Right lobe of liver (tissue), 6 donors: ENCODE results near the gene HIGD1C. TPM values are rescaled to one million over a fixed set of nuclear protein-coding genes. Genes with fewer than 3 reads are reported as not detected.
A peak's percentile ranks its signal among the peaks of the same experiment; 100 is the strongest.

ENCODE experiments used
- ATAC-seq, 4 donors: fragments of 200-7000 bp; cut with Tn5 transposase; one replicate each; pipeline ENCODE4 v1.9.1; 2020; ENCODE audit warnings: mild to moderate bottlenecking in 4 of 4, moderate library complexity in 4 of 4
- DNase-seq, 3 donors: peaks; one replicate each; pipeline ENCODE4 v3.0.0-alpha.2; 2020
- H3K27ac ChIP-seq, 3 donors: fragments of 200-600 bp; one replicate each; pipeline ENCODE4 v1.8.0; 2022
- H3K27me3 ChIP-seq, 2 donors: fragments of 200-600 bp; one replicate each; pipeline ENCODE4 v1.8.0; 2022
- H3K36me3 ChIP-seq, 4 donors: fragments of 200-600 bp; sonication (generic) in 1 of 4; one replicate each; pipeline versions ENCODE4 v1.5.1 to v1.8.0; 2017 to 2022; ENCODE audit warnings: control low read depth in 1 of 4
- H3K4me1 ChIP-seq, 4 donors: fragments of 200-600 bp; sonication (generic) in 1 of 4; one replicate each; pipeline versions ENCODE4 v1.5.1 to v1.8.0; 2017 to 2022; ENCODE audit warnings: control low read depth in 1 of 4
- H3K4me3 ChIP-seq, 3 donors: fragments of 200-600 bp; one replicate each; pipeline ENCODE4 v1.8.0; 2022
- H3K9me3 ChIP-seq, 4 donors: fragments of 200-600 bp; sonication (generic) in 1 of 4; one replicate each; pipeline versions ENCODE4 v1.5.1 to v1.8.0; 2017 to 2022; ENCODE audit warnings: control low read depth in 1 of 4
- CTCF ChIP-seq, 4 donors: fragments of 200-600 bp in 3 of 4; fragments of 450-650 bp in 1 of 4; IDR thresholded peaks; one replicate each; pipeline versions ENCODE4 v1.5.1 to v1.8.0; 2016 to 2022; ENCODE audit warnings: antibody characterized with exemption in 4 of 4, mild to moderate bottlenecking in 2 of 4
- POLR2A ChIP-seq: fragments of 450-650 bp; IDR thresholded peaks from one replicate; pipeline ENCODE4 v1.6.1; 2017; ENCODE audit warnings: antibody characterized with exemption, mild to moderate bottlenecking
- WGBS: methylation state at CpG from one replicate; pipeline ENCODE4 v1.1.6; 2018; ENCODE audit warnings: low coverage, low lambda C conversion rate; ENCODE audit not compliant: insufficient coverage; ENCODE audit errors: missing lambda C conversion rate; 5-methylcytosine and 5-hydroxymethylcytosine counted together
- intact Hi-C, 2 donors: fragments of 100-400 bp; cut with DNase I; formaldehyde crosslinking; loops; one replicate each; pipeline versions ENCODE4 v1.11.2 to v1.14.1; 2022
- total RNA-seq, 6 experiments: library from RNA; depleted of rRNA in 2 of 6; stranded (reverse); fragments of >200 nt in 2 of 6; fragmentation: NEBNext Ultra II Directional in 3 of 6; extraction: Animal tissue kit (Norgen Biotek cat#: 25700) in 3 of 6; gene quantifications; one replicate each; pipeline versions ENCODE4 v1.1.0 to v1.2.4, GENCODE V29; 2016 to 2023
- donor health status: DM: no; HTN: yes; CAD: no.
- donor health status: DM: no; HTN: no; CAD: no.
- donor health status: DM: no; HTN: no; CAD: no.
- donor health status: DM: no; HTN: yes; CAD: no.
- donor health status: DM: no; HTN: yes; CAD: no.

Gene HIGD1C
- total RNA-seq, 6 experiments from 2014 or later: not detected

DNA sequence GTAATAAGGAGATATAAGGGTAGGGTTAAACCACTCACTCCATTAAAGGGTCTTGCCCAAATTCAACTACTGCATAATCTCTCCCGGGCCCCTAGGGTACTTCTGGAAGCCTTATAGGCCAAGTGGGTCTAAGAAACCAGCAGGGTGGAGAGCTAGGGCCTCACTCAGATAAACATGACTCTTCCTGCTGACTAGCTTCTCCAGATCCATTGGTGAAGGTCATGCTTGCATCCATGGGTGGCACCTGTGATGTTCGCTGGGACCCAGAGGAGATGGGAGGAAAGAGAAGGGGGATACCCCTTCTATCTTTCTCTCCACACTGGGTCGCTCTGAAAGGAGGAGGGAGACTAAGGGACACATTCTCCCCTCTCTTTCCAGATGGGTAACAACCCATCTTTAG, 36.1 kb upstream of the HIGD1C start:
- intact Hi-C loops: loop anchor here in 1 of 2 donors (10.0 kb wide), 1 partner anchor 71 kb away; the partner anchor contains the start of gene TMPRSS12
- no peak for ATAC-seq
- Histone ChIP-seq H3K27ac (no peak overlapping the region), H3K9me3 (no peaks in the 10 kb centered on the region), H3K27me3 (no peaks in the 10 kb centered on the region), H3K4me3 (no peak overlapping the region), H3K4me1 (no peaks in the 10 kb centered on the region), H3K36me3 (no peaks in the 10 kb centered on the region)
- DNase-seq: no peak
- 71% methylated on average over 1 of the region's 3 CpGs for WGBS
- TF ChIP-seq POLR2A (no peak), CTCF (IDR thresholded peaks at IDR 0.05) (no peak)

- intact Hi-C loops: loop anchor here in 1 of 2 donors (10.0 kb wide), 1 partner anchor 74 kb away; the partner anchor contains the start of gene TMPRSS12
These were observed 33.6 kb upstream of the HIGD1C start for GRCh38 chr12:50918584-50919316.

DNA sequence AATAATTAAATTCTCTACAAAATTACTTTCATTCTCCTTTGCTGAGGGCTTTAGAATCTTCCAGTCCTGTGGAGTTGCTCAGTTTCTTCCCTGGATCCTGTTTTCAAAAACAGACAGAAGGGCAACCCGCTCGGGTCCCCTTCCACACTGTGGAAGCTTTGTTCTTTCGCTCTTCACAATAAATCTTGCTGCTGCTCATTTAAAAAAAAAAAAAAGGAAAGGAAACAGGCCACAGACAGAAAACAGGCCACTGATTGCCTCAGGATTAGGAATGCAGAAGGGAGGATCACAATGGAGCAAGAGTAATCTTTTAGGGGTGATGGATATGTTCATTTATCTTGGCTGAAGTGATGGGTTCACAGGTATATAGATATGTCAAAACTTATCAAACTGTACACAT, 29.5 kb upstream of the HIGD1C start:
- Histone ChIP-seq H3K9me3 (no peaks in the 10 kb centered on the region), H3K36me3 (peaks cover 0 to 3% (median 0%) of the 10 kb centered on the region in 4 donors), H3K4me3 (peak overlapping the region in 1 of 3 donors; percentile 74), H3K27ac (peak overlapping the region; percentile 76 to 82 (median 80)), H3K27me3 (no peaks in the 10 kb centered on the region), H3K4me1 (peaks cover 0 to 20% (median 9%) of the 10 kb centered on the region in 4 donors)
- no peak for TF ChIP-seq POLR2A
- no peak for TF ChIP-seq CTCF (IDR thresholded peaks at IDR 0.05)
- intact Hi-C loops: loop anchor here in 1 of 2 donors (10.0 kb wide), 1 partner anchor 62 kb away; no protein-coding TSS in a partner anchor
- WGBS: 10% methylated on average over 3 of the region's 3 CpGs
- DNase-seq (no peak), ATAC-seq (no peak)

More at GRCh38 chr12:50918584-50919316, 33.6 kb upstream of the HIGD1C start:
- TF ChIP-seq CTCF (IDR thresholded peaks at IDR 0.05) (no peak), POLR2A (no peak)
- no peaks in the 10 kb centered on the region for H3K27me3 ChIP-seq
- no peaks in the 10 kb centered on the region for H3K9me3 ChIP-seq
- ATAC-seq: no peak
- H3K4me3 ChIP-seq: no peak overlapping the region
- DNase-seq: no peak
- H3K27ac ChIP-seq: no peak overlapping the region
- peaks cover 0 to 20% (median 9%) of the 10 kb centered on the region in 4 donors for H3K4me1 ChIP-seq
- 71% methylated on average over 4 of the region's 5 CpGs for WGBS
- no peaks in the 10 kb centered on the region for H3K36me3 ChIP-seq

DNA sequence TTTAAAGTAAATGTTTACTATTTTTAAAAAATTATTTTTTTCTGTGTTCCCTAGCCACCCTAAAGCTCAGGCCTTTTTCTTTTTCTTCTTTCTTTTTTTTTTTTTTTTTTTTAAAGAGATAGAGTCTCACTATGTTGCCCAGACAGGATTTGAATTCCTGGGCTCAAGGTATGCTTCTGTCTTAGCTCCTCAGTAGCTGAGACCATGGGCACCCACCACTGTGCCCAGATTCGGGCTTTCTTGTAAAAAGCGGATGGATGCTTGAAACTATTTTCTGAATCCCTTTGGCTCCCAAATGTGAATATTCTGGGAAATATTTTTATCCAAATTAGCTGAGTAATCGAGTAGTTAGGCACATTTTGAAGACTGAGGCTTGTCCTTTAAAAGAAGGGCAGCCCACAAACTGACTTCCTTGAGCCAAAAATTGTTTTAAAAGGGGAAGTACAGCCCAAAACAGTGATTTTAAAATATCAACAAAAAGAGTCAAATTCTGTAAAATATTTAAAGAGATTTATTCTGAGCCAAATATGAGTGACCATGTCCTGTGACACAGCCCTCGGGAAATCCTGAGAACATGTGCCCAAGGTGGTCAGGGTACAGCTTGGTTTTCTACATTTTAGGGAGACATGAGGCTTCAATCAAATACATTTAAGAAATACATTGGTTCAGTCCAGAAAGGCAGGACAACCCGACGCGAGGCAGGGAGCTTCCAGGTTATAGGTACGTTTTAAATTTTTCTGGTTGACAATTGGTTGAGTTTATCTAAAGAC, 28.8 kb upstream of the HIGD1C start:
- no peak for DNase-seq
- no peaks in the 10 kb centered on the region for H3K27me3 ChIP-seq
- intact Hi-C loops: loop anchor here in 1 of 2 donors (10.0 kb wide), 1 partner anchor 61 kb away; no protein-coding TSS in a partner anchor
- TF ChIP-seq CTCF (IDR thresholded peaks at IDR 0.05) (no peak), POLR2A (no peak)
- H3K4me1 ChIP-seq: peaks cover 0 to 20% (median 10%) of the 10 kb centered on the region in 4 donors
- peak overlapping the region; percentile 76 to 82 (median 80) for H3K27ac ChIP-seq
- no peaks in the 10 kb centered on the region for H3K9me3 ChIP-seq
- no peak for ATAC-seq
- H3K36me3 ChIP-seq: peaks cover 0 to 3% (median 0%) of the 10 kb centered on the region in 4 donors
- 5% methylated on average over 8 of the region's 8 CpGs for WGBS
- peak overlapping the region; percentile 64 to 80 (median 74) for H3K4me3 ChIP-seq
